ENCODE results near the gene FIP1L1.

DNA sequence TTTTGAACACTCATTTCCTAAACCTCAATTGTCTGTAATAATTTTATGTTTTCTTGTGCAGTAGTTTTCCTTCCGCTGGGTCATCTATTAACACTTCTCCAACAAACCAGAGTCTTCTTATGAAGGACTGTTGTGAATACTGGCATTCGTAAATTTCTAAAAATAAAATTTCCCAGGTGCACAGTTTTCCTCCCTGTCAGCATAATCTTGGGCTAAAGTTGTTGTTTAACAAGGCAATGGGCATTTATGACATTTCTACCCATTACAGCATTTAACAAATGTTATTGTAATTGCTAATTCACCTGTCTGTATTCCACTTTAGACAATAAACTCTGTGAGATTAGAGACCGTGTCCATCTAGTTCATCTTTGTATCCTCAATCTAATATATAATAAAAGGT lies 12.8 kb upstream of the FIP1L1 start:
- TF ChIP-seq, protein P1, sequence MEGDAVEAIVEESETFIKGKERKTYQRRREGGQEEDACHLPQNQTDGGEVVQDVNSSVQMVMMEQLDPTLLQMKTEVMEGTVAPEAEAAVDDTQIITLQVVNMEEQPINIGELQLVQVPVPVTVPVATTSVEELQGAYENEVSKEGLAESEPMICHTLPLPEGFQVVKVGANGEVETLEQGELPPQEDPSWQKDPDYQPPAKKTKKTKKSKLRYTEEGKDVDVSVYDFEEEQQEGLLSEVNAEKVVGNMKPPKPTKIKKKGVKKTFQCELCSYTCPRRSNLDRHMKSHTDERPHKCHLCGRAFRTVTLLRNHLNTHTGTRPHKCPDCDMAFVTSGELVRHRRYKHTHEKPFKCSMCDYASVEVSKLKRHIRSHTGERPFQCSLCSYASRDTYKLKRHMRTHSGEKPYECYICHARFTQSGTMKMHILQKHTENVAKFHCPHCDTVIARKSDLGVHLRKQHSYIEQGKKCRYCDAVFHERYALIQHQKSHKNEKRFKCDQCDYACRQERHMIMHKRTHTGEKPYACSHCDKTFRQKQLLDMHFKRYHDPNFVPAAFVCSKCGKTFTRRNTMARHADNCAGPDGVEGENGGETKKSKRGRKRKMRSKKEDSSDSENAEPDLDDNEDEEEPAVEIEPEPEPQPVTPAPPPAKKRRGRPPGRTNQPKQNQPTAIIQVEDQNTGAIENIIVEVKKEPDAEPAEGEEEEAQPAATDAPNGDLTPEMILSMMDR (IDR thresholded peaks at IDR 0.05), result no peak
- no peak for TF ChIP-seq EZH2 (IDR thresholded peaks at IDR 0.05; ENCODE audit: borderline replicate concordance, insufficient read depth, low read depth, low read length, poor library complexity, severe bottlenecking)

Data from B cell (primary cell).